ENCODE results near the gene RTP5.

DNA sequence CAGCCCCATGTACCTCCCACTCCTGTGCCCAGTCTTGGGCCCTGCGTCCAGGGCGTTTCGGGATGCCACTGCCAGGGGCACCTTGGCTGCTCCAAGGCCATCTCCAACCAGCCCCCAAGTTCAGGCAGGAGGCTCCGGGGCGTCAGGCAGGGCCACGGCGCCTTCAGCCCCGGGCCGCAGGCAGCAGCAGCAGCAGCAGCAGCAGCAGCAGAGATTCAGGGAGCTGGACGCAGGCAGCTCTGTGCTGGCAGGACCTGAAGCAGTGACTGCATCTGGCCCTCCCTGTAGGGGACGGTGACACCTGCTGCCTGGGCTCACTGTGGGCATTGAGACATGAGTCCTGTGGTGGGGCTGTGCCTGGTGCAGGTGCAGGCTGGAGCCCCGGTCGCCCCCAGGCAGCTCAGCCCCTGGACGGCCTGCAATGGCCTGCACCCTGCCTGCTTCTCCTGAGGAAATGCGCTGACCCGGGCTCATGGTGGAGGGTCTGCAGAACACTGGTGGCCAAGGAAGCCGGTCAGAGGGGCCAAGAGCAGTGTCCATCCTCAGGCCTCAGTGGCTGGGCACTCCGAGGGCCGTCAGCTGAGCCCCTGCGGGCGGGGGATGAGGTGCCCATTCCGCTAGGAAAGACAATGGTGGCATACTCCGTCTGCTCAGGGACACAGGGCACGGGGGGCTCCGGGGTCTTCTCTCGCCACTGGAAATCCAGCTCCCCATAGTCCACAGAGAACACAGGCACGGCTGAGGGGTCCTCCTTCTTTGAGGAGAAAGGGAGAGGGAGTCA, 18.8 kb upstream of the RTP5 start:
- TF ChIP-seq TCF12 (IDR thresholded peaks at IDR 0.05; ENCODE audit: low read depth): no peak
- TF ChIP-seq EGR1 (IDR thresholded peaks at IDR 0.05): no peak
- TF ChIP-seq FOXM1 (IDR thresholded peaks at IDR 0.05; ENCODE audit: borderline replicate concordance, low read depth): no peak
- no peak for TF ChIP-seq TAF1 (IDR thresholded peaks at IDR 0.05; ENCODE audit: low read depth)
- no peak for TF ChIP-seq NFIC (IDR thresholded peaks at IDR 0.05)
- TF ChIP-seq, protein P1, sequence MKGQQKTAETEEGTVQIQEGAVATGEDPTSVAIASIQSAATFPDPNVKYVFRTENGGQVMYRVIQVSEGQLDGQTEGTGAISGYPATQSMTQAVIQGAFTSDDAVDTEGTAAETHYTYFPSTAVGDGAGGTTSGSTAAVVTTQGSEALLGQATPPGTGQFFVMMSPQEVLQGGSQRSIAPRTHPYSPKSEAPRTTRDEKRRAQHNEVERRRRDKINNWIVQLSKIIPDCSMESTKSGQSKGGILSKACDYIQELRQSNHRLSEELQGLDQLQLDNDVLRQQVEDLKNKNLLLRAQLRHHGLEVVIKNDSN (IDR thresholded peaks at IDR 0.05): no peak
- TF ChIP-seq RAD21 (IDR thresholded peaks at IDR 0.05; ENCODE audit: low read depth): no peak
- TF ChIP-seq YY1 (IDR thresholded peaks at IDR 0.05; ENCODE audit: low read depth): no peak
- TF ChIP-seq, protein P2, sequence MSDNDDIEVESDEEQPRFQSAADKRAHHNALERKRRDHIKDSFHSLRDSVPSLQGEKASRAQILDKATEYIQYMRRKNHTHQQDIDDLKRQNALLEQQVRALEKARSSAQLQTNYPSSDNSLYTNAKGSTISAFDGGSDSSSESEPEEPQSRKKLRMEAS (IDR thresholded peaks at IDR 0.05): no peak
- TF ChIP-seq, protein P3, sequence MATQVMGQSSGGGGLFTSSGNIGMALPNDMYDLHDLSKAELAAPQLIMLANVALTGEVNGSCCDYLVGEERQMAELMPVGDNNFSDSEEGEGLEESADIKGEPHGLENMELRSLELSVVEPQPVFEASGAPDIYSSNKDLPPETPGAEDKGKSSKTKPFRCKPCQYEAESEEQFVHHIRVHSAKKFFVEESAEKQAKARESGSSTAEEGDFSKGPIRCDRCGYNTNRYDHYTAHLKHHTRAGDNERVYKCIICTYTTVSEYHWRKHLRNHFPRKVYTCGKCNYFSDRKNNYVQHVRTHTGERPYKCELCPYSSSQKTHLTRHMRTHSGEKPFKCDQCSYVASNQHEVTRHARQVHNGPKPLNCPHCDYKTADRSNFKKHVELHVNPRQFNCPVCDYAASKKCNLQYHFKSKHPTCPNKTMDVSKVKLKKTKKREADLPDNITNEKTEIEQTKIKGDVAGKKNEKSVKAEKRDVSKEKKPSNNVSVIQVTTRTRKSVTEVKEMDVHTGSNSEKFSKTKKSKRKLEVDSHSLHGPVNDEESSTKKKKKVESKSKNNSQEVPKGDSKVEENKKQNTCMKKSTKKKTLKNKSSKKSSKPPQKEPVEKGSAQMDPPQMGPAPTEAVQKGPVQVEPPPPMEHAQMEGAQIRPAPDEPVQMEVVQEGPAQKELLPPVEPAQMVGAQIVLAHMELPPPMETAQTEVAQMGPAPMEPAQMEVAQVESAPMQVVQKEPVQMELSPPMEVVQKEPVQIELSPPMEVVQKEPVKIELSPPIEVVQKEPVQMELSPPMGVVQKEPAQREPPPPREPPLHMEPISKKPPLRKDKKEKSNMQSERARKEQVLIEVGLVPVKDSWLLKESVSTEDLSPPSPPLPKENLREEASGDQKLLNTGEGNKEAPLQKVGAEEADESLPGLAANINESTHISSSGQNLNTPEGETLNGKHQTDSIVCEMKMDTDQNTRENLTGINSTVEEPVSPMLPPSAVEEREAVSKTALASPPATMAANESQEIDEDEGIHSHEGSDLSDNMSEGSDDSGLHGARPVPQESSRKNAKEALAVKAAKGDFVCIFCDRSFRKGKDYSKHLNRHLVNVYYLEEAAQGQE (IDR thresholded peaks at IDR 0.05; ENCODE audit: low read depth): no peak
- no peak for TF ChIP-seq CREB1 (IDR thresholded peaks at IDR 0.05; ENCODE audit: low read depth)

Data from Ishikawa (cell line).